Brain pericyte (primary cell): ENCODE results near the gene GEN1.

Source experiments
- DNase-seq: peaks from one replicate; pipeline ENCODE4 v3.0.0-alpha.2; 2012; ENCODE audit warnings: low read depth, low spot score

GEN1 gene

GRCh38 chr2:17754773-17755425 is 961 bp downstream of the GEN1 start:
- no peak for DNase-seq

- DNase-seq = no peak
Observed at GRCh38 chr2:17756668-17757067, 2.7 kb downstream of the GEN1 start.

GRCh38 chr2:17757321-17757720 is 3.4 kb downstream of the GEN1 start:
- no peak for DNase-seq

GRCh38 chr2:17758118-17758517 is 4.2 kb downstream of the GEN1 start:
- no peak for DNase-seq

DNA sequence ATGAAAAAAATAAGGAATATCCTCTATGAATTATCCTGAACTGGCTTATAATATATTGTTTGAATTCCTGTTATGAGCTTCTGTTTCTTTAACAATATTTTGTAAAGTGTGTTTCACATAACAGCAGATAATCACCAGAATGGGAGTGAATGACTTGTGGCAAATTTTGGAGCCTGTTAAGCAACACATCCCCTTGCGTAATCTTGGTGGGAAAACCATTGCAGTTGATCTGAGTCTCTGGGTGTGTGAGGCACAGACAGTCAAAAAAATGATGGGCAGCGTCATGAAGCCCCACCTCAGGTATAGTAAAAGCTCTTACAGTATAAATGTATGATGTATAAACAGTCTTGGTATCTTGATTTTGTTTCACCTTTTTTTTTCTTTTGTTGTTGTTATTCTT is 5.9 kb downstream of the GEN1 start:
- DNase-seq = no peak

GRCh38 chr2:17762451-17762850 is 8.5 kb downstream of the GEN1 start:
- DNase-seq = no peak

DNA sequence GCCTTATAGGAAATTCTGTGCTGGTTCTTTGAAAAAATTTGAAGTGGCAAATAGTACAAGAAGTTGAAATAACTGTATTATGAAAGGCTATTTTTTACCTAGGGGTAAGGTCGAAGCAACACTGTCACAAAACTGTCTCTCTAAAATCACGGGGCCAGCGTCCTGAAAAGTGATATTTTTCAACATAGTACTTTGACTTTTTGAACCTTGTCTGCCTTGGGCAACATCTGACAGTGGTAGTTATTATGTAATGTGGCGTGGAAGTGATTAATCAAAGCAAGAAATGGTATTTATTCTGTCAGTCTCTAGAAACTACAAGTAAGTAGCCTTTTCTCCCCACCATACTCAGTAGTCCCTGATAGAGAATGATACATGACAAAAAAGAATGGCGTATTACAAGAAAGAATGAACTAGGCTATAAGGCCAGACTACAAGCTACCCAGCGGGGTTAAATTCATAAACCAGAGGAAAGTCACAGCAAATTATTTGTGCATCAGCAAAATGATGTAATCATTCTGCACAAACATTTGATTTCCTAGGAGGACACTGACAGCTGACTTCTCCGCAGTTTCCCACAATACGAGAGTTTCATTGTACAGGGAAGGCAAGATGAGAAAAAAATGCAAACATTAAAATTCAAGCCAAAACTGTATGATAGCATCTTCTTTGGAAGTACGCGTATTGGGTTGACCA is 9.8 kb downstream of the GEN1 start:
- no peak for DNase-seq

- no peak for DNase-seq
Observed at GRCh38 chr2:17765398-17765797, 11.5 kb downstream of the GEN1 start.

DNA sequence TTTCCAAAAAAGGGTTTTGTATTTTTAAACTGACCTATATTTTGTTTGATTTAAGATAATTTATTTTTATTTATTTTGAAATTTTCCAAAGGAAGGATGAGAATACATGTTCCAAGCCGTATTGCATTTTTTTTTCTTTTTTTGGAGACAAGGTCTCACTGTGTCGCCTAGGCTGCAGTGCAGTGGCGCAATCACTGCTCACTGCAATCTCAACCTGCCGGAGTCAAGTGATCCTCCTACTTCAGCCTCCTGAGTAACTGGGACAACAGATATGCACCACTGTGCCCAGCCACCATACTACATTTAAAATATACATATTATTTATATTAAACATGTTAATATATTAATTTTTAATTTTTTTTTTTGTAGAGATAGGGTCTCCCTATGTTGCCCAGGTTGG is 15.0 kb downstream of the GEN1 start:
- DNase-seq = no peak

DNA sequence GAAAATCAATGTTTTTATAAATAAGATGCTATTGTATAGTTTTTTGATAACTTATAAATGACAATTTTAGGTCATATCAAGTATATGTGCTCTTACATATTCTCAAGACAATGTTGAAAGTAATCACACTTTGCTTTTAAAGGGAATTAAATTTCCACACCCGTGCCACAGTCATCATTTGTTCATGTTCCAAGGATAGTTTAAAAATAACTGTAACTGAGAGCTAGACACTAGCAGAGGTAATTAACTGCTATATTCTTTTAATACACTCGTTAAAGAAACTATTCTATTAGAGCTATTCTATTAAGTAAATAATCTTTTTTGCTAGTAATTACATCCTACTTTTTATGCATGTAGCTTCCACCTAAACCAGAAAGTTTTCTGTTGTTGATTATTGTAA is 18.0 kb downstream of the GEN1 start:
- no peak for DNase-seq

- DNase-seq = no peak
Observed at GRCh38 chr2:17772532-17772931, 18.6 kb downstream of the GEN1 start.

DNA sequence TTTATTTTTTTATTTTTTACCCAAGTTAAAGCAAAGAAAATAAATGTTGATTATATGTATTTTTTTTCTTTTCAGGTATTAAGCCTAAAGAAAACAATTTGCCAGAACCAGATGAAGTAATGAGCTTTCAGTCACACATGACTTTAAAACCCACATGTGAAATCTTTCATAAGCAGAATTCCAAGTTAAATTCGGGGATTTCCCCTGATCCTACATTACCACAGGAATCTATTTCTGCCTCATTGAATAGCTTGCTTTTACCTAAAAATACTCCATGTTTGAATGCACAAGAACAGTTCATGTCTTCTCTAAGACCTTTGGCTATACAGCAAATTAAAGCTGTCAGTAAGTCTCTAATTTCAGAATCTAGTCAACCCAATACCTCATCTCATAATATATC is 26.6 kb downstream of the GEN1 start:
- no peak for DNase-seq

- no peak for DNase-seq
Observed at GRCh38 chr2:17781482-17781881, 27.5 kb downstream of the GEN1 start.

DNA sequence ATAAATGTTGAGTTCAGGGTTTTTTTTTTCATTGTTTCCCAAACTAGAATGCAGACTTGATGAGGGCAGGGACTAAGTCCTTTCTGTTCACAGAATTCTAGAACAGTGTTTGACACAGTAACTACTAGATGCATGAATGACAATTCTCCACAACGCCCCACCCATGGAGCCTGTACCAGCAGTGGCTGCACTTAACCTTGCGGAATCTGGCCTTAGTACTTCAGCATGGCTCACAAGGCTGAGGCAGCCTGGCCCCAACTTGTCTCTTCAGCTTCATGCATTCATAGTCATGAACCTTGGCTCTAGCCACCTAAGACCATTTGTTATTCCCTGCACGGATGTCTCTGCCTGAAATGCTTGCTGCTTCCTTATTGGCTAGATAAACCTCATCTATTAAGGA is 32.8 kb downstream of the GEN1 start:
- no peak for DNase-seq

DNA sequence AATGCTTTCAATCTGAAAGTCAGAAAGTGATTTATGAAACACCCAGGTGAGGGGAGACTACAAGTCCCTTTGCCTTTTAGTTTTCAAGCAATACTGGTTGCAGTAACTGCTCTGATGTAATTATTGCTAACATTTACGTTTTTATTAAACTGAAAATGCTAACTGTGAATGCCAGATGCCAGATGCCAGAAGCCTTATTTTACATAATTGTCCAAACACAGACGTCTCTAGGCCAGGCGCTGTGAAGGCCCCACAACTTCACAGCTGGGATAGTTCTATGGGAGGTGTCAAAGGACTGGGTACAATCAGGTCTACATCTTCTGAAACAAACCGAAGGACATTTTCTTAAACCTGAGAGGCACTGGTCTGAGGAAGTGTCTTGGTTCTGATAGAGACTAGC is 34.8 kb downstream of the GEN1 start:
- DNase-seq = no peak

GRCh38 chr2:17790536-17790935 is 36.6 kb downstream of the GEN1 start:
- no peak for DNase-seq

DNA sequence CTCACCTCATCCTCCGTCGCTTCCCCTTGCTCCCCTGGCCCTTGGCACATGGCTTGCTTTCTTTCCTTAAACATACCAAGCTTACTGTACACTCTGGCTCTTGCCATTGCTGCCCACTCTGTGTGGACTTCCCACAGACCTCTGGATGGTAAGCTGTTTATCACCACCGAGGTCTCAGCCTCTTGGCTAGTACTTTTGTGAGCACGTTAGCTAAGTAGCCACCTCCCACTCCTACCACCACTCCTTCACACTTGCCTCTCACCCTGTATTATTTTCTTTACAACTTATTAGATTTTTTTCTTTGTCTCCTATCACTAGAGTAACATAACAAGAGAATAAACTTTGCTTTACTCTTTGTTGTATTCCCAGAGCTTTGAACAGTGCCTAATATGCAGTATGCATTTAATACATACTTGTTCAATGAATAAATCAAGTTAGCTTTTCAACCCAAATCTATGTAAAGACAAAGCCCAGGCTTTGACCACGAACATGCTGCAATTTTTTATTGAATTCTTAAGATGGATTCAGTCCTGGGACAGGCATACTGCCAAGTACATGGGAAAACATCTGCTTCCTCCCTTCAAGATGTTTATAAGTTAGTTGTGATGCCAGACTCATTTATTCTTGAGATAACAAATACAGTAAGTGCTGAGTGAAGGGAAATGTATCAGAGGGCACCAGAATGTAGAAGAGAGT is 37.3 kb downstream of the GEN1 start:
- DNase-seq = no peak

GRCh38 chr2:17791817-17792130 is 37.8 kb downstream of the GEN1 start:
- DNase-seq = no peak

DNA sequence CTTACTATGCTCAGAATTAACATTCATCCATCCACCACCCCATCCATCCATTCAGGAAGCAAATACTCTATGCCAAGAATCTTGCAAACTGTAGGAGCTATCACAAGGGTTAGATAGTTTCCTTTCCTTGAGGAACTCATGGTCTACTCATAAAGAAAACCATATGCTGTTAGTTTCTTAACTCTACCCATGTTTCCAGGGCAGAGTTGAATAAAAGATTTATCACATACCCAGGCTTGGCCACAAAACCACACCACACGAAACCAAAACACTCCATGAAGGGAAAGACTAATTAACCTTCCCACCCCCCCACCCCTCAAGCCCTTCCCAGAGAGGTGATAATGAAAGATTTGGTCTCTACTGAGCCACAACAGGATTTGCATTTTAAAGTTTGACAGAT is 38.6 kb downstream of the GEN1 start:
- DNase-seq = no peak

GRCh38 chr2:17793296-17793695 is 39.4 kb downstream of the GEN1 start:
- DNase-seq = no peak

DNA sequence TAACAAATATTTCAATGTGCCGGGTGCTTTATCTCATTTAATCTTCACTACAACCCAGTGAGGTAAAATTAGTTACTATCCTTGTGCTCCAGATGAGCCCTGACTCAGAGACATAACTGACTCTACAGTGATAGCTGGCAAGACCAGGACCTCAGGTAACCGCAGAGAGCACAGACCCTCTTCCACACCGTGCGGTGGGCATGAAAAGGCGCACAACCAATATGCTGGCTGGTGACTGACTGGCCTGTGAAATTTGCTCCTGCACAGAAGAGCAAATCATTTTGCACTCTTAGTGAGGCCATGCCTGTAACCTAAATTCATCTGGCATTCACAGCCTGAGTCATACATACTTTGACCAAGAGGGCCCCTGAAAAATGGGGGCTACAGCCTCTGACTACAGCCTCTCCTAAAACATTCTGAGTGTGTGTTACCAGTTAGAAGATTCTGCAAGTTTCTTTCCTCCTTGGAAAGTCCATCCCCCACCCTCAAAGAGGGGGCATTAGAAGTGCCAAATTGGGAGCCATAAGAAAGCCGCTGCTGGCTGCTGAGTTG is 39.9 kb downstream of the GEN1 start:
- DNase-seq = no peak

- no peak for DNase-seq
Observed at GRCh38 chr2:17795309-17795708, 41.4 kb downstream of the GEN1 start.

DNA sequence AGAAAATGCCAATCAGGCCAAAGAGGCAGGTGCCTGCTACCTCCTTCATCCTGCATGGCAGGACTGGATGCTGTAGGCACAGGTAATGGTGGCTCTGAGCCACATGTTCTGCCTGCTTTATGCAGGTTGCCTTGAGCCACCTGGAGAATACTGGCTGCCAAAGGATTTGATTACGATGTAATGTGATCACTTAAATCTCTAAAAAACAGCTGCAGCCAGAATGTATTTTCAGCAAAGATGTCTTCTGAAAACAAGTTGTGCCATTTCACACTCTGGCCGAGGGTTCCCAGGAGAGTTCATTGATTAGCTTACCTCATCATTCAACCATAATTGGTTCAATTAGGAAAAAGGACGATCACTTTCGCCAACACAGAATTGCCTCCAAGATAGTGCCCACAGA is 44.4 kb downstream of the GEN1 start:
- DNase-seq = no peak
